H1 (cell line): ENCODE data around the gene APLP1. TPM values are rescaled to one million over a fixed set of nuclear protein-coding genes. Genes with fewer than 3 reads are reported as not detected.

Source experiments
- CTCF ChIA-PET: fragments of 300-600 bp; sonication (Branson Sonifier 250); formaldehyde crosslinking; loops from one replicate; lab custom pipeline; 2021; ENCODE audit not compliant: partially characterized antibody; lab: Charles Lee
- POLR2A ChIA-PET: fragments of 300-600 bp; sonication (Branson Sonifier 250); formaldehyde crosslinking; loops from one replicate; lab custom pipeline; 2021; ENCODE audit warnings: inconsistent platforms; ENCODE audit not compliant: partially characterized antibody; lab: Charles Lee
- DNase-seq, 2 experiments: peaks; one replicate each; pipeline versions ENCODE4 v3.0.0 to v3.0.0-alpha.2; 2010 to 2022; ENCODE audit warnings: low spot score in 2 of 2, low read depth in 1 of 2, mixed read lengths in 1 of 2
- FAIRE-seq: peaks from 2 replicates; lab custom pipeline; 2011; peaks lifted over from hg19 to GRCh38; lab: Jason Lieb, UNC
- H2AFZ ChIP-seq: 2 replicates; pipeline ENCODE4 v1.8.1; 2012; ENCODE audit warnings: low read length, inconsistent platforms
- H2AK5ac ChIP-seq: 2 replicates; pipeline ENCODE4 v1.6.1; 2013; ENCODE audit warnings: low read depth, low read length
- H2BK120ac ChIP-seq: replicated peaks from 2 replicates; pipeline ENCODE3; 2013; ENCODE audit warnings: low read depth, low read length, inconsistent platforms
- H2BK12ac ChIP-seq: 2 replicates; pipeline ENCODE4 v1.6.1; 2013; ENCODE audit warnings: low read depth, low read length
- H2BK15ac ChIP-seq: 2 replicates; pipeline ENCODE4 v1.6.1; 2013; ENCODE audit warnings: low read length
- H2BK20ac ChIP-seq: 2 replicates; pipeline ENCODE4 v1.6.1; 2013; ENCODE audit warnings: low read length
- H2BK5ac ChIP-seq: 2 replicates; pipeline ENCODE4 v1.6.1; 2013; ENCODE audit warnings: low read depth, low read length
- H3K14ac ChIP-seq: 2 replicates; pipeline ENCODE4 v1.6.1; 2013; ENCODE audit warnings: inconsistent platforms; ENCODE audit not compliant: insufficient read length
- H3K18ac ChIP-seq: 2 replicates; pipeline ENCODE4 v1.6.1; 2013; ENCODE audit warnings: low read length; ENCODE audit errors: extremely low read depth
- H3K23ac ChIP-seq: 2 replicates; pipeline ENCODE4 v1.6.1; 2013; ENCODE audit warnings: inconsistent platforms; ENCODE audit not compliant: insufficient read length
- H3K23me2 ChIP-seq: 2 replicates; pipeline ENCODE4 v1.6.1; 2013; ENCODE audit warnings: low read depth, low read length
- H3K27ac ChIP-seq: 2 replicates; pipeline ENCODE4 v1.6.1; 2011; ENCODE audit warnings: low read depth, low read length, inconsistent platforms
- H3K27me3 ChIP-seq, 4 experiments: replicated peaks in 1 of 4; 1 replicate in 1 of 4; 2 replicates in 3 of 4; pipeline versions ENCODE4 v1.6.1 to v1.8.1; 2011 to 2013; ENCODE audit warnings: low read length in 3 of 4, mild to moderate bottlenecking in 3 of 4, inconsistent platforms in 2 of 4, mixed read lengths in 2 of 4, moderate library complexity in 1 of 4; ENCODE audit not compliant: control insufficient read depth in 3 of 4, insufficient read depth in 3 of 4; ENCODE audit errors: extremely low read depth in 1 of 4
- H3K36me3 ChIP-seq, 4 experiments: 2 replicates each; pipeline versions ENCODE4 v1.6.1 to v1.8.1; 2011 to 2013; ENCODE audit warnings: mild to moderate bottlenecking in 4 of 4, low read length in 3 of 4, moderate library complexity in 2 of 4, control low read depth in 1 of 4, inconsistent platforms in 1 of 4; ENCODE audit not compliant: insufficient read depth in 4 of 4, control insufficient read depth in 2 of 4
- H3K4ac ChIP-seq: replicated peaks from 2 replicates; pipeline ENCODE3; 2013; ENCODE audit warnings: low read length, low read depth, mixed read lengths, inconsistent platforms; ENCODE audit not compliant: insufficient read length
- H3K4me1 ChIP-seq, 4 experiments: replicated peaks in 1 of 4; 1 replicate in 1 of 4; 2 replicates in 3 of 4; pipeline versions ENCODE4 v1.6.1 to v1.8.1; 2011 to 2013; ENCODE audit warnings: low read length in 3 of 4, inconsistent platforms in 2 of 4, mixed read lengths in 1 of 4; ENCODE audit not compliant: insufficient read depth in 4 of 4, control insufficient read depth in 3 of 4
- H3K4me2 ChIP-seq, 2 experiments: 2 replicates each; pipeline versions ENCODE4 v1.6.1 to v1.8.1; 2011 to 2013; ENCODE audit warnings: low read depth in 2 of 2, low read length in 2 of 2, control low read depth in 1 of 2, inconsistent platforms in 1 of 2, mild to moderate bottlenecking in 1 of 2; ENCODE audit not compliant: insufficient read depth in 1 of 2
- H3K4me3 ChIP-seq, 4 experiments: fragments of 200-600, 300-600 bp in 1 of 4; sonication (generic), shearing (Covaris generic), sonication (Bioruptor Twin) in 1 of 4; 2 replicates each; pipeline versions ENCODE4 v1.5.1 to v1.8.1; 2011 to 2016; ENCODE audit warnings: low read length in 4 of 4, low read depth in 3 of 4, control low read depth in 2 of 4, inconsistent platforms in 2 of 4, mild to moderate bottlenecking in 2 of 4, mixed read lengths in 1 of 4, moderate library complexity in 1 of 4; ENCODE audit not compliant: insufficient read depth in 2 of 4; ENCODE audit errors: extremely low read depth in 1 of 4
- H3K56ac ChIP-seq: replicated peaks from 2 replicates; pipeline ENCODE3; 2013; ENCODE audit warnings: low read depth, mild to moderate bottlenecking, mixed read lengths, low read length, inconsistent platforms; ENCODE audit not compliant: insufficient read length
- H3K79me1 ChIP-seq: 2 replicates; pipeline ENCODE4 v1.6.1; 2013; ENCODE audit warnings: low read depth, low read length, control low read depth
- H3K79me2 ChIP-seq, 2 experiments: 2 replicates each; pipeline versions ENCODE4 v1.6.1 to v1.8.1; 2012 to 2013; ENCODE audit warnings: low read length in 2 of 2, mild to moderate bottlenecking in 2 of 2, inconsistent platforms in 1 of 2; ENCODE audit not compliant: insufficient read depth in 2 of 2, control insufficient read depth in 1 of 2
- H3K9ac ChIP-seq, 4 experiments: replicated peaks in 1 of 4; 1 replicate in 1 of 4; 2 replicates in 3 of 4; pipeline versions ENCODE4 v1.6.1 to v1.8.1; 2011 to 2013; ENCODE audit warnings: low read depth in 3 of 4, low read length in 3 of 4, control low read depth in 2 of 4, mild to moderate bottlenecking in 2 of 4, moderate library complexity in 2 of 4, inconsistent platforms in 1 of 4; ENCODE audit errors: extremely low read depth in 1 of 4
- H3K9me3 ChIP-seq, 2 experiments: 2 replicates each; pipeline versions ENCODE4 v1.6.1 to v1.8.1; 2012 to 2013; ENCODE audit warnings: mild to moderate bottlenecking in 2 of 2, moderate library complexity in 2 of 2, control low read depth in 1 of 2, inconsistent platforms in 1 of 2, low read depth in 1 of 2, low read length in 1 of 2, mixed read lengths in 1 of 2; ENCODE audit not compliant: insufficient read depth in 2 of 2
- H4K20me1 ChIP-seq, 2 experiments: replicated peaks in 1 of 2; 2 replicates each; pipeline versions ENCODE3 to v1.8.1; 2011 to 2013; ENCODE audit warnings: inconsistent platforms in 2 of 2, low read length in 2 of 2, mild to moderate bottlenecking in 1 of 2; ENCODE audit not compliant: insufficient read depth in 2 of 2, control insufficient read depth in 1 of 2
- H4K5ac ChIP-seq: 2 replicates; pipeline ENCODE4 v1.6.1; 2013; ENCODE audit warnings: low read length, low read depth, mixed read lengths, inconsistent platforms; ENCODE audit not compliant: insufficient read length
- H4K8ac ChIP-seq: 2 replicates; pipeline ENCODE4 v1.8.0; 2013; ENCODE audit warnings: mild to moderate bottlenecking, moderate library complexity, low read length, inconsistent platforms; ENCODE audit not compliant: insufficient read depth; ENCODE audit errors: extremely low read depth
- H4K91ac ChIP-seq: replicated peaks from 2 replicates; pipeline ENCODE3; 2013; ENCODE audit warnings: low read length, mixed read lengths, inconsistent platforms; ENCODE audit not compliant: insufficient read length
- ASH2L ChIP-seq: fragments of 200-600, 300-600 bp; sonication (generic); IDR thresholded peaks from one replicate; pipeline ENCODE4 v1.7.1; 2017; ENCODE audit warnings: low read length
- CREB1 ChIP-seq: IDR thresholded peaks from 2 replicates; pipeline ENCODE4 v1.6.1; 2012; ENCODE audit warnings: inconsistent platforms
- CTCF ChIP-seq, 3 experiments: IDR thresholded peaks; 1 replicate in 2 of 3; 2 replicates in 1 of 3; pipeline versions ENCODE4 v1.5.1 to v1.6.1; 2011; ENCODE audit warnings: low read length in 3 of 3, mild to moderate bottlenecking in 3 of 3, inconsistent platforms in 2 of 3, low read depth in 1 of 3, moderate library complexity in 1 of 3; ENCODE audit not compliant: insufficient read depth in 1 of 3; ENCODE audit errors: control extremely low read depth in 1 of 3
- JUN ChIP-seq: IDR thresholded peaks from 2 replicates; pipeline ENCODE4 v1.6.1; 2011; ENCODE audit warnings: low read depth, mild to moderate bottlenecking, improper control_type of control experiment, low read length
- PHF8 ChIP-seq: fragments of 200-600 bp; sonication (generic); conservative IDR thresholded peaks from 2 replicates; pipeline ENCODE4 v1.7.1; 2012; ENCODE audit warnings: low read depth, mild to moderate bottlenecking, inconsistent platforms, low read length, moderate library complexity
- POLR2AphosphoS5 ChIP-seq: IDR thresholded peaks from 2 replicates; pipeline ENCODE4 v1.6.1; 2011; ENCODE audit warnings: low read depth, low read length
- POU5F1 ChIP-seq: IDR thresholded peaks from 2 replicates; pipeline ENCODE4 v1.6.1; 2011; ENCODE audit warnings: low read depth, mild to moderate bottlenecking, low read length, moderate library complexity
- SAP30 ChIP-seq: fragments of 300-600 bp; sonication (generic); IDR thresholded peaks from 2 replicates; pipeline ENCODE4 v1.7.1; 2012; ENCODE audit warnings: low read length, moderate library complexity, mild to moderate bottlenecking, inconsistent platforms; ENCODE audit not compliant: insufficient read depth, insufficient replicate concordance
- SUZ12 ChIP-seq: fragments of 200-600 bp; sonication (generic); IDR thresholded peaks from 2 replicates; pipeline ENCODE4 v1.6.1; 2012; ENCODE audit warnings: mild to moderate bottlenecking, inconsistent platforms, low read length, moderate library complexity, mixed read lengths
- TCF12 ChIP-seq: IDR thresholded peaks from 2 replicates; pipeline ENCODE4 v1.6.1; 2011; ENCODE audit warnings: low read depth, mild to moderate bottlenecking, low read length
- WGBS, 2 experiments: shearing (Covaris generic) in 1 of 2; methylation state at CpG; one replicate each; pipeline versions ENCODE4 v1.1.6 to v1.1.7; 2013 to 2015; ENCODE audit warnings: low lambda C conversion rate in 2 of 2, mixed read lengths in 2 of 2, inconsistent platforms in 1 of 2, low coverage in 1 of 2, missing lambda C conversion rate in 1 of 2; ENCODE audit not compliant: insufficient replicate concordance in 2 of 2, insufficient coverage in 1 of 2, insufficient read length in 1 of 2; ENCODE audit errors: extremely low coverage in 1 of 2, missing lambda C conversion rate in 1 of 2; 5-methylcytosine and 5-hydroxymethylcytosine counted together
- polyA plus RNA-seq, 7 experiments: library from polyadenylated mRNA; depleted of rRNA in 3 of 7; stranded (reverse) in 5 of 7; unstranded in 2 of 7; fragments of >200 nt in 5 of 7; fragments of 200-250 nt in 2 of 7; gene quantifications; 1 replicate in 5 of 7; 2 replicates in 1 of 7; 4 replicates in 1 of 7; pipeline versions ENCODE4 v1.2.1 to v1.2.3, GENCODE V29; 2011 to 2013; ENCODE audit warnings: missing spikeins in 2 of 7, mixed read lengths in 2 of 7
- total RNA-seq: library from RNA; stranded (reverse); fragmentation: NEBNext Ultra II Directional; extraction: Animal tissue kit (Norgen Biotek cat#: 25700); gene quantifications from 2 replicates; pipeline ENCODE4 v1.2.1, GENCODE V29; 2021

APLP1 gene
- total and polyA plus RNA-seq, 2 of the 8 experiments (the other 6 are each of a cell fraction or from before 2014, with no cell fraction given) = 19.9 to 22.0 TPM

DNA sequence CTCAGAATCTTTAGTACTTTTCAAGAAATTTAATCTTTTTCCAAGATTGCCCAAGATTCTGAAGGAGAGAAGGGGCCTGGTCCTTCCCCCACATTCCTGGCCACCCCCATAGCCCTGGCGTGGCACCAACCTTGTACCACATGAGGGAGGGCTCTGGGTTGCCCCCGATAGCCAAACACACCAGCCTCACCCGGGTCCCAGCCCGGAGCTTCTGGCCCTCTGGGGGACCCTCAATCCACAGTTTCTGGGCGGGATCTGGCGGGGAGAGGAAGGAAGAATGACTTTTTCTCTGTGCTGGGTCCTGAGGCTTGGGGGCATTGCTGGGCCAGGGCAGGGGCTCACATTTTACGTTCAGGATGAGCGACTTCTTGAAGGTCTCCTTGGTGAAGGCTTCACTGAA, 20.5 kb upstream of the APLP1 start:
- POLR2A ChIA-PET = no interaction called here
- Histone ChIP-seq H3K23me2 (peaks cover 22% of the 10 kb centered on the region), H3K9ac (no peak overlapping the region), H2BK120ac (no peak overlapping the region), H3K23ac (no peak overlapping the region), H2AK5ac (no peak overlapping the region), H3K79me2 (no peaks in the 10 kb centered on the region), H3K27ac (no peak overlapping the region), H3K14ac (no peak overlapping the region), H3K56ac (no peak overlapping the region), H2BK5ac (no peak overlapping the region), H2BK15ac (no peak overlapping the region), H4K8ac (no peak overlapping the region), H3K36me3 (no peaks in the 10 kb centered on the region), H3K4ac (no peak overlapping the region), H2BK20ac (no peak overlapping the region), H3K18ac (no peak overlapping the region), H3K27me3 (peaks cover 20 to 43% (median 34%) of the 10 kb centered on the region in 4 experiments), H4K91ac (peak overlapping the region; percentile 30), H3K4me1 (peaks cover 0 to 19% (median 9%) of the 10 kb centered on the region in 4 experiments; a peak in 5 of 7 replicates), H3K79me1 (no peaks in the 10 kb centered on the region), H4K20me1 (peaks cover 0 to 2% of the 10 kb centered on the region in 2 experiments), H4K5ac (no peak overlapping the region), H2BK12ac (no peak overlapping the region), H3K4me2 (no peak overlapping the region), H3K4me3 (no peak overlapping the region), H2AFZ (no peak overlapping the region), H3K9me3 (no peaks in the 10 kb centered on the region)
- CTCF ChIA-PET = no interaction called here
- DNase-seq (no peak), FAIRE-seq (no peak)
- TF ChIP-seq POLR2AphosphoS5 (no peak), ASH2L (no peak), TCF12 (no peak), JUN (no peak), CTCF (IDR thresholded peaks at IDR 0.05; ENCODE audit: control extremely low read depth in 1 of 3, insufficient read depth in 1 of 3, low read depth in 1 of 3, low read length in 3 of 3) (no peak), PHF8 (no peak), POU5F1 (no peak), SAP30 (no peak), CREB1 (no peak), SUZ12 (no peak)
- 84% methylated on average over 8 of the region's 8 CpGs; no CpG with 5 or more reads in 1 of the 2 experiments for WGBS, 2 experiments
